NCI-H146 treated with DMSO at 0.1 percent for 48 hours (cell line): ENCODE measurements around the gene SLC41A1.
A peak's percentile ranks its signal among the peaks of the same experiment; 100 is the strongest.

Experiments
- DNase-seq: peaks from one replicate; lab custom pipeline; 2025; ENCODE audit not compliant: unreplicated experiment; lab: John Stamatoyannopoulos, UW

SLC41A1 gene

DNA sequence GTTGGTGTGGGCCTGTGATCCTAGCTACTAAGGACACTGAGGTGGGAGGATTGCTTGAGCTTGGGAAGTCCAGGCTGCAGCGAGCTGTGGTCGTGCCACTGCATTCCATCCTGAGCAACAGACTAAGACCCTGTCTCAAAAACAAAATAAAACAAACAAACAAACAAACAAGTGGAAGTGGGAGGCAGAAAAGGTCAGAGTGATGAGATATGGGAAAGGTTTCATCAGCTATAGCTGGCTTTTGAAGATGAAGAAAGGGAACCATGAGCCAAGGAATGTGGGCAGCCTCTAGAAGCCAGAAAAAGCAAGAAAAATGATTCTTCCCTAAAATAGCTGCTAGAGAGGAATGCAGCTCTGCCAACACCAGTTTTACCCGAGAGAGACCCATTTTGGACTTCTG, 52.4 kb downstream of the SLC41A1 start:
- DNase-seq, result no peak

DNA sequence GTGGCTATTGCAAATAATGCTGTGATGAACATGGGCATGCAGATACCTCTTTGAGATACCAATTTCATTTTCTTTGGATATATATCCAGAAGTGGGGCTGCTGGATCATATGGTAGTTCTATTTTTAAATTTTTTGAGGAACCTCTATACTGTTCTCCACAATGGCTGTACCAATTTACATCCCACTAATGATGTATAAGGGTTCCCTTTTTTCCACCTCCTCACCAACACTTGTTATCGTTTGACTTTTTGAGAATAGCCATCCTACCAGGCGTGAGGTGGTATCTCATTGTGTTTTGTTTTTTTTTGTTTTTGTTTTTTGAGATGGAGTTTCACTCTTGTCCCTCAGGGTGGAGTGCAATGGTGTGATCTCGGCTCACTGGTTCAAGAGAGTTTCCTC, 56.4 kb downstream of the SLC41A1 start:
- no peak for DNase-seq

DNA sequence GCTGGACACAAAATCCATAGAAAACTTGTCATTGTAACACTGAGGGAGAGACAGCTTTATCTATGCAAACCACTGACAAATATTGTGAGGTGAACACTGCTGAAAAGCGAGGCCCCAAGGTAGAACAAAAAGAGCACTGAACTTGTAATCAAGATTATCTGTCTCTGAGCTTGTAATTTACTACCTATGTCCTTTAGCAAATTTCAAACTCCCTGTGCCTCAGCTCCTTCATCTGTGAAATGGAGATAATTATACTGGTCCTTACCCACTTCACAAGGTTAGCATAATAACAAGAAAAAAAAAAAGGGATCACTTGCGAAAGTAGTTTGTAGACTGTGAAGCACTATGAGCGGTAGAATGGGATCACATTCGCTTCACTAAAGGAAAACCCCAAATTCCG, 58.1 kb downstream of the SLC41A1 start:
- no peak for DNase-seq

DNA sequence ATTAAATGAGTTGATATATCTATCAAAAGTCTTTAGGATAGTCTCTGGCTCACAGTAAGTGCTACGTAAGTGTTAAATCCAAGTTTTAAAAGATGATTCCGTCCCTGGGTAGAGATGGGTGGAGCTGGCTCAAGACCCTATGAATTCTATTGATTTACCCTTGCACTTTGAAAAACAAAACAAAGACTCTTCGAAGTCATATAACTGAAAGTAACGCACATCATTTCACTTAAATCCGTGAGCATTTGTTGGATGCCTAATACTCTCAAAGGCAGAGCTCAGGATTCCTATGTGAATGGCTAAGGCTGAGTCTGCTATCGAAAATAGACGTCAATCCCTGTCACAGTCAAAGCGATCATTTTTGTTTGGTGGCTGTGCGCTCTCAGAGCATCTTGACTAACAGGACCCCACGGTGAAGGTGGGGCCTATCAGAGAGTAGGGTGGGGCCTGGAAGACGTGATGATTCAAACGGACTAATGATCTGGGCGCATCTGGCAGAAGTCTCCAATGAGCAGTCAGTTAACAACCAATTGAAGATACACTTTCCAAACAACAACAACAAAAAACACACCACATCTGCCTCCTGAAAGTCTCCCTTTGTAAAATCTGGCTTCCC, 61.9 kb downstream of the SLC41A1 start:
- no peak for DNase-seq

DNA sequence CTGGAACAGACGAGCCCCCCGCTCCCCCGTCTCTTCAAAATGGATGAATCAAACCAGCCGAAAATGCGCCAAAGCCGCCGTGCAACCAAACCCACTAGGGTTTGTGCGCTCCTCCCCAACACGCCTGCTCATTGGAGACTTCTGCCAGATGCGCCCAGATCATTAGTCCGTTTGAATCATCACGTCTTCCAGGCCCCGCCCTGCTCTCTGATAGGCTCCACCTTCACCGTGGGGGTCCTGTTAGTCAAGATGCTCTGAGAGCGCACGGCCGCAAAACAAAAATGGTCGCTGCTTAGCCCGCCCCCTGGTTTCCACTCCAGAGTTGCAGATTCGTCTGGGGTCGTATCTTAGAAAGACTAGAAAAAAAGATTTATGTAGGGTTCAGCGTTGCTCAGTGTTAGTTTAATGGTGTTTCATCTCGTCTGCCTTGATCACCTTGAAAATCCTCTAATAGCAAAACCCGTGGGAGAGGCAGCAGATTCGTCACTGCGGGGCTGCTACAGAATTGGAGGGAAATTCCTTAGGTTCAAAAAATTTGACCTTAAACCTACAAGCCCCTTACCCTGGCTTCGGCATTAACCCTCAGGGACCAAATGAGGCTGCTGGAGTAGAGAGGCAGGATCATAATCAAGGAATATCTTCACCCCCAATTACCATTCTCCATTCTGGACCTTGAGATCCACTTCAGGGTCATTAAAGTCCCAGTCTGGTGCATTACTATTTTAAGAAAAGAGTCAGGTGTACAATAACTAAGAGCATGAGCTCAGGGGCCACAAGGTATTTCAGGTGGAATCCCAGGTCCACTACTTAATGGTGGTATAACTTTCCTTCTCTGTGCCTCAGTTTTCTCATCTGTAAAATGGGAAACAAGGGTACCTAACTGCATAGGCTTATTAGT, 62.6 kb downstream of the SLC41A1 start, which contains the start of gene NUCKS1:
Gene NUCKS1, minus strand, starts transcription at position 45 of the 898 bp plus-strand sequence. CDS start 209 bp downstream, outside the sequence.
- peak; percentile 97 for DNase-seq

DNA sequence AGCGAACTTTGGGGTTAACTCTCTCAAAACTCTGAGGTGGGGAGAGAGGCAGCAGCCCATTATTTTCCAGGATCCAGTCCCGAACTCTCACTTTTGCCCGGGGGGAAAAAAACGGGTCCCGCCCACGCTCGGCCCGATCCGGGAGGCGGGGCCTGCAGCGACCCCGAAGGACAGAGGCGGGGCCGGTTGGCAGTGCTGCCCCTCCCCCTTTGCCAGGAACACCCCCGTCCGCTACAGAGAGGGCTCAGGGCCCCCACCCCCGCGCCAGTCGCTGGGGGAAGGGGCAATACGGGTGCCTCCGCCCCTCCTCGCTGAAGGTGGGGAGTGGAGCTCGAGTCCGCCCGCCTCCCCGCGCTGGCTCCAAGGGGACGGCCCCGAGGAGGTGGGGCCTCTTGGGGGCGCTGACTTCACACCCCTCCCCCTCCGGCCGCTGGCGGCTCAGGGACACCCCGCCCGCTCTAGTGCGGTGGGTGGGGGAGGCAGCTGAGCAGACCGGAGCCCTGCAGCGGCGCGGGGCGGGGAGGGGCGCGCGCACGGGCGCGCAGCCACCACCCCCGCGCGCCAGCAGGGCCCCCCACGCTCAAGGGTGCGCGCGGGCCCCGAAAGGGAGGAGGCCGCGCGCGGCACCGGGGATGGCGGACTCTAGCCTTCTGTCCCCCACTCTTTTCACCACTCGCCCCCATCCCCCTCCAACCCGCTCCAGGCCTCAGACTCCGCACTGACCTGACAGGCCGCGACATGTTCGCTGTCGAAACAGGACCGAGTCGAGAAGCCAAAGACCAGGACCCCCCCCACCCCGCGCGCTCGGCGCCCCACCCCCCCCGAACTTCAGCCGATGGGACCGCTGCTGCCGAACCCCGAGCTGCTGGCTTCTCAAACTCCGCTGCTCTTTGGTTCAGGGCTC, 63.5 kb downstream of the SLC41A1 start:
- DNase-seq, result peak; percentile 88

DNA sequence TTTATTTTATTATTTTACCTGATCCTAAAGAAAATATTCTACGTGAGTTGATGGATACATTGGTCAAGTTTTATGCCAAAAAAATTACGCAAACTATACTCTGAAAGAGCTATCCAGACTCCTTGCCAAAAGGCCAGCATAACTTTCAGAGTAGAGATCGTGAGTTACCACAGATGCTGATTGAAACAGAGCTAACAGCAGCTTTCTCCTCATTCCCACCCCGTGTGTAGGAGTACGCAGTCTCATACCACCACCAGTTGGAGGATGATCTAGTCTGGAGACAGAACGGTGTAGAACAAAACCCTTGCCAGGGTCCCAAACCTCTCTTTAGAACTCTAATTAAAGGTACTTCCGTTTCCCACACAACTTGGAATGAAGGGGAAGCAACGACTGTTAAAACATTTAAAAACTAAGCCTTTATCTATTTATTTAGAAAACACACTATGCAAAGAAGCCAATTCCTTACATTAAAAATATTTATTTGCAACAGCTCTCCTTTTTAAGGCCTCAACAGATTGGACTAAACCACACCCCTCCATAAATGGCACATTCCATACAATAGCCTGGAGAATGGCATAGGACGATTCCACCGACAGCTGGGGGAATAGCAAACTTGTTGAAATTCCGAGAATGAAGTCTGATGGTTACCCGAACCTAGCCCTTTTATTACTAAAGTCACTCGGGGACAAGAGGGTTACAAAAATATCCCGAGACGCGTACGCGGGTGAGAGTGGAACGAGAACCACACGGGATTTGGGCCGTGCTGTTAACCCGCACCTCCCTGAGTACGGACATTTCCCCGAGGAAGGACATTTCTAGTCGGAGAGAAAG, 64.4 kb downstream of the SLC41A1 start:
- DNase-seq, result peak; percentile 52

DNA sequence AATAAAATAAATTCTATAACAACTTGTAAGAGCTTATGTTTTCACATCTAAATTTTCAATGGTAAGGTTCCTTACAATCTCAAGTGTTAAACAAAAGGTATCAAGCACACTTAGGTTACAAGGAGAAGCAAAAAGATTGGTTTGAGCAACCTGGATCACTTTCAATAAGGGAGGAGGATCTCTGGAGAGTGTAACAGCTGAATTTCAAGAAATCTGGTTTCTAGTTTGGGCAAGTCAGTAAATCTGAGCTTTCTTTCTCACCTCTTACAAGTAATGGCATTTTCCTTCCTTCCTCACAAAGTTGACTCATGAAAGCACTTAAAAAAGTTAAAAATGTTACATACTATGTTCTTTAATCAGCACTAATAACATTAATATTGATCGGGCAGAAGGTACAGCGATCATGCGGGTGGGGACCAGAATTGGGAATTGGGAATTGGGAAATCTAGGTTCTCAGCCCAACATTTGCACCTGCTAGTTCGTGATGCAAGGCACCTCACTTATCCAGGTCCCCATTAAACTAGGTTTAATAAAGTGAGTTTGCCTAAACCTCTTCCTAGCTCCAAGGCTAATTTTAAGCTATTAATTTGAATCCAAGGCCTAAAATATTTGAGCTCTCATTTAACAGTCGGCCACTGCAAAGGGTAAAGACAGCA, 66.1 kb downstream of the SLC41A1 start:
- no peak for DNase-seq

DNA sequence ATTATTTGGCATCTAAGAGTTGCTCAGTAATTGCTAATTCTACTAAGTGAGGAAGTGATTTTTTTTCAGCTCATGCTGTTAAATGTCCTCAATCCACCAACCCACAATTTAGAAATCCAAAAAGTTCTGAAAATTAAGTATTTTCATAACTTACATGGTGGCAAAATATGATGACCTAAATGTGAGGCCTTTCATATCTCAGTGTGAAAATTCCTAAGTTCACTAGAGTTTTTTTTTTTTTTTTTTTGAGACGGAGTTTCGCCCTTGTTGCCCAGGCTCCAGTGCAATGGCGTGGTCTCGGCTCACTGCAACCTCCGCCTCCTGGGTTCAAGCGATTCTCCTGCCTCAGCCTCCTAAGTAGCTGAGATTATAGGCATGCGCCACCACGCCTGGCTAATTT, 68.6 kb downstream of the SLC41A1 start:
- DNase-seq, result no peak

DNA sequence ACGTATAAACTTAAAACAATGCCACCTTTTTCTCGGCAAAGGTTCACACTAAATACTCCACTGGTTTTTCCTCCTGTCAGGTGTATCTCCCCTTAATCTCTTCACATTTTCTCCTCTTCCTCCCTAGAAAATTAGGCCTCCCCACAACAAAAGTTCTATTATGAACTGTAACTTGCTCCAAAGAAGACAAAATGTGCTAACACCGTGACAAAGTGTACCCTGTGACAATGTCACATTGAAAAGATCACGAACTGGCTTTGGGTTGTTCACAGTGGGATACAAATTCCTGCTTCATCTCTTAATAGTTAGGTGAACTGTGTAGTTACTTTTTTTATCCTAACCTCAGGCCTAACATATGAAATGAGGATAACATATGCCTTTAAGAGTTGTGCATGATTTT, 69.0 kb downstream of the SLC41A1 start:
- no peak for DNase-seq

DNA sequence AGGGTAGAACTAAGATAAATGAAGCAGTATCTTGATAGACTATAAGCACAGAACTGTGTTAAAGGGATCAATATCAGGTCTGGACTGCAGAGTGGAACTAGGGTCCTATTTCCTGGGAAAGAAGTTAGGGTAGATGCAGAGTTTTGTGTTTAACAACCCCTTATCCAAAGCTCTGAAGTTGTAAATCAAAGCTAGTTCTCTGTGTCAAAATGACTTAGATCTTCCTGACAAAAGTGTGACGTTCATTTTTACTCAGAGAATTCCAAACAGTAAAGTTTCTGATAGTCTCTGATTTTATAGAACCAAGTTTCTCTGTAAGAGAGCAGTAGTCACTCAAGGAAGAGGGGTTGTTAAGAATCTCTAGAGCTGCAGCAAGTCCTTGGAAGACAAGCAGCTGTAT, 71.3 kb downstream of the SLC41A1 start:
- DNase-seq, result no peak

DNA sequence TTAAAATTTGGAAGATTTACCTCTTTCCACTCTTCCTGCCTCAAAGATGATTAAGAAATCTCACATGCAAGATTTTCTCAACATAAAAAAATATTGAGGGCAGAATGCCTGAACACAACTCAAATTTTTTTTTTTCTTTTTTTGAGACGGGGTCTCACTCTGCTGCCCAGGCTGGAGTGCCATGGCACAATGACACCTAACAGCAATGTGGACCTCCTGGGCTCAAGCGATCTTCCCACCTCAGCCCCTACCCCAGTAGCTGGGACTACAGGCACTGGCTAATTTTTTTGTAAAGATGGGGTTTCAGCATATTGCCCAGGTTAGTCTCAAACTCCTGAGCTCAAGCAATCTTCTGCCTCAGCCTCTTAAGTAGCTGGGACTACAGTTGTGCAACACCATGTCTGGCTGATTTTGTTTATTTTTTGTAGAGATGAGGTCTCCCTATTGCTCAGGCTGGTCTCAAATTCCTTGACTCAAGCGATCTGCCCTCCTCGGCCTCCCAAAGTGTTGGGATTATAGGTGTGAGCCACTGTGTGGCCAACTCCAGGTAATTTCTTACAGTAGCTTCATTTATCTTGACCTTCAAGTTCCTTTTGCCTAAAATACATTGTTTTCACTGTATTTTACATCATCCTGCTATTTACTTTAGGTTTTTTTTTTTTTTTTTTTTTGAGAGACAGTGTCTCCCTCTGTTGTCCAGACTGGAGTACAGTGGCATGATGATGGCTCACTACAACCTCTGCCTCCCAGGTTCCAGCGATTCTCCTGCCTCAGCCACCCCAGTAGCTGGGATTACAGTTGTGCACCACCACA, 73.4 kb downstream of the SLC41A1 start:
- DNase-seq, result no peak
